Parathyroid adenoma (tissue), 2 donors: ENCODE measurements around the gene CAMTA1.

ENCODE experiments used
- H2AFZ ChIP-seq: fragments of 300-600 bp; sonication (generic); one replicate; pipeline ENCODE4 v1.7.0; 2017; ENCODE audit warnings: antibody characterized with exemption, mild to moderate bottlenecking
- H3K27ac ChIP-seq: fragments of 300-600 bp; sonication (generic); one replicate; pipeline ENCODE4 v1.7.0; 2017
- H3K27me3 ChIP-seq: fragments of 300-600 bp; sonication (generic); one replicate; pipeline ENCODE4 v1.7.0; 2017; ENCODE audit warnings: low read length; ENCODE audit not compliant: control insufficient read depth, insufficient read depth
- H3K36me3 ChIP-seq: fragments of 300-600 bp; sonication (generic); one replicate; pipeline ENCODE4 v1.7.0; 2017; ENCODE audit warnings: low read length; ENCODE audit not compliant: control insufficient read depth, insufficient read depth
- H3K4me1 ChIP-seq: fragments of 300-600 bp; sonication (generic); one replicate; pipeline ENCODE4 v1.7.0; 2017; ENCODE audit warnings: control low read depth
- H3K4me2 ChIP-seq: fragments of 300-600 bp; sonication (generic); one replicate; pipeline ENCODE4 v1.7.0; 2017; ENCODE audit warnings: low read length
- H3K4me3 ChIP-seq: fragments of 300-600 bp; sonication (generic); one replicate; pipeline ENCODE4 v1.7.0; 2017; ENCODE audit warnings: low read depth, low read length
- H3K79me2 ChIP-seq: fragments of 300-600 bp; sonication (generic); one replicate; pipeline ENCODE4 v1.7.0; 2017; ENCODE audit warnings: control low read depth
- H3K9ac ChIP-seq: fragments of 300-600 bp; sonication (generic); one replicate; pipeline ENCODE4 v1.7.0; 2017; ENCODE audit warnings: mild to moderate bottlenecking
- H3K9me3 ChIP-seq: fragments of 300-600 bp; sonication (generic); one replicate; pipeline ENCODE4 v1.7.0; 2017; ENCODE audit warnings: low read length; ENCODE audit not compliant: control insufficient read depth
- CTCF ChIP-seq: fragments of 300-600 bp; sonication (generic); IDR thresholded peaks from one replicate; pipeline ENCODE4 v1.7.0; 2017; ENCODE audit warnings: antibody characterized with exemption, mild to moderate bottlenecking
- donor health status: primary hyperparathyroidism.

CAMTA1 gene

GRCh38 chr1:7671146-7671465, 885.9 kb downstream of the CAMTA1 start:
- Histone ChIP-seq H2AFZ (no peak overlapping the region), H3K27me3 (no peaks in the 10 kb centered on the region), H3K4me3 (no peak overlapping the region), H3K36me3 (no peaks in the 10 kb centered on the region), H3K27ac (no peak overlapping the region), H3K79me2 (no peaks in the 10 kb centered on the region), H3K9me3 (no peaks in the 10 kb centered on the region), H3K9ac (no peak overlapping the region), H3K4me2 (no peak overlapping the region), H3K4me1 (no peaks in the 10 kb centered on the region)
- TF ChIP-seq CTCF: no peak

GRCh38 chr1:7671676-7672075, 886.4 kb downstream of the CAMTA1 start:
- Histone ChIP-seq H3K9ac (no peak overlapping the region), H3K79me2 (no peaks in the 10 kb centered on the region), H3K36me3 (no peaks in the 10 kb centered on the region), H3K4me3 (no peak overlapping the region), H2AFZ (no peak overlapping the region), H3K4me1 (no peaks in the 10 kb centered on the region), H3K27ac (no peak overlapping the region), H3K27me3 (no peaks in the 10 kb centered on the region), H3K9me3 (no peaks in the 10 kb centered on the region), H3K4me2 (no peak overlapping the region)
- no peak for TF ChIP-seq CTCF

- no peaks in the 10 kb centered on the region for H3K36me3 ChIP-seq
- no peaks in the 10 kb centered on the region for H3K27me3 ChIP-seq
- TF ChIP-seq CTCF: no peak
- H3K79me2 ChIP-seq: no peaks in the 10 kb centered on the region
- H3K4me1 ChIP-seq: no peaks in the 10 kb centered on the region
- no peak overlapping the region for H3K9ac ChIP-seq
- no peaks in the 10 kb centered on the region for H3K9me3 ChIP-seq
- H3K4me3 ChIP-seq: no peak overlapping the region
- no peak overlapping the region for H3K4me2 ChIP-seq
- H2AFZ ChIP-seq: no peak overlapping the region
- H3K27ac ChIP-seq: no peak overlapping the region
These were observed 887.6 kb downstream of the CAMTA1 start for GRCh38 chr1:7672864-7673263.

- Histone ChIP-seq H3K4me1 (no peaks in the 10 kb centered on the region), H3K79me2 (no peaks in the 10 kb centered on the region), H3K9ac (no peak overlapping the region), H3K27me3 (no peaks in the 10 kb centered on the region), H3K9me3 (no peaks in the 10 kb centered on the region), H3K36me3 (no peaks in the 10 kb centered on the region), H2AFZ (no peak overlapping the region), H3K4me2 (no peak overlapping the region), H3K27ac (no peak overlapping the region), H3K4me3 (no peak overlapping the region)
- TF ChIP-seq CTCF: no peak
These were observed 889.7 kb downstream of the CAMTA1 start for GRCh38 chr1:7674972-7675371.

- Histone ChIP-seq H3K27me3 (no peaks in the 10 kb centered on the region), H3K9ac (no peak overlapping the region), H3K4me1 (no peaks in the 10 kb centered on the region), H3K79me2 (no peaks in the 10 kb centered on the region), H3K9me3 (no peaks in the 10 kb centered on the region), H3K4me2 (no peak overlapping the region), H3K27ac (no peak overlapping the region), H3K4me3 (no peak overlapping the region), H2AFZ (no peak overlapping the region), H3K36me3 (no peaks in the 10 kb centered on the region)
- TF ChIP-seq CTCF: no peak
These were observed 890.4 kb downstream of the CAMTA1 start for GRCh38 chr1:7675431-7676273.
